ENCODE measurements around the gene COL12A1. TPM values are rescaled to one million over a fixed set of nuclear protein-coding genes. Genes with fewer than 3 reads are reported as not detected.

The COL12A1 gene
- total RNA-seq, 2 experiments from 2014 or later, result not detected

DNA sequence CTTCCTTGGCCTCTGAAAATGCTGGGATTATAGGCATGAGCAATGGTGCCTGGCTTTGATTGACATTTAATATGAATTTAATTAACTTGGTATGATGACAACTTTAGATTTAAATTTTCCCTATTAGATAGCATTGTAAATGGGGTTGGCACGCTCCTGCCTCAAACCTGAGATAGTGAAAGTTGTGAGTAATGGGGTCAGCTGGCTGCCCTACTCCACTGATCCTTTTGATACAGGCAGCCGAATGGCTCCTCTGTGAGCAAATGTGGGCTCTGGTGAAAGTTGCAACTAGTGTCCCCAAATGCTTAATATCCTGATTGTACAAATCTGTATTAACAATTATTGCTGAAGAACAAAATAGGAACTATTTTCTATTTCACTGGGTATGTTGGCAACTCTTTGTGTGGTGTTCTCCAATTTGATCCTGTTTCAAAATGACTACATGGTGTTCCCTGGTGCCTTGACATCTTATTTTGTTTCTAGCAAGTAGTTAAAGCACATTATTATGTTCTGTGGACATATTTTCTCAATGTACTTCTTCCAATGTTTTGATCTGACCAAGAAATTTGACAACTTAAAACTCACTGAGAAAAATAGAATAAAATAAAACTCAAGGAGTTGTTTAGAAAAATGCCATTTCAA is 97.4 kb downstream of the COL12A1 start:
- Histone ChIP-seq H3K27me3 (ENCODE audit: control insufficient read depth in 1 of 2, insufficient read depth in 2 of 2, low read length in 2 of 2) (no peaks in the 10 kb centered on the region), H3K36me3 (ENCODE audit: insufficient read depth, low read length) (no peaks in the 10 kb centered on the region), H3K4me1 (ENCODE audit: insufficient read depth, low read length) (no peaks in the 10 kb centered on the region), H3K4me3 (ENCODE audit: low read length) (no peak overlapping the region), H3K9me3 (ENCODE audit: control insufficient read depth in 1 of 2, insufficient read depth in 1 of 2, low read length in 2 of 2) (no peaks in the 10 kb centered on the region), H3K27ac (ENCODE audit: low read depth in 1 of 2, low read length in 2 of 2) (no peak overlapping the region)
- DNase-seq (no peak), ATAC-seq (ENCODE audit: poor library complexity) (no peak)
- Mint-ChIP-seq H3K36me3 (ENCODE audit: low read depth) (no peaks in the 10 kb centered on the region), H3K4me1 (ENCODE audit: low read depth) (no peaks in the 10 kb centered on the region), H3K4me3 (no peak overlapping the region), H3K27me3 (peaks cover 9% of the 10 kb centered on the region), H3K27ac (no peak overlapping the region), H3K9me3 (no peaks in the 10 kb centered on the region)
- intact Hi-C loops (cut with DNase I, micrococcal nuclease), result no loop called here
- TF ChIP-seq, protein P1, sequence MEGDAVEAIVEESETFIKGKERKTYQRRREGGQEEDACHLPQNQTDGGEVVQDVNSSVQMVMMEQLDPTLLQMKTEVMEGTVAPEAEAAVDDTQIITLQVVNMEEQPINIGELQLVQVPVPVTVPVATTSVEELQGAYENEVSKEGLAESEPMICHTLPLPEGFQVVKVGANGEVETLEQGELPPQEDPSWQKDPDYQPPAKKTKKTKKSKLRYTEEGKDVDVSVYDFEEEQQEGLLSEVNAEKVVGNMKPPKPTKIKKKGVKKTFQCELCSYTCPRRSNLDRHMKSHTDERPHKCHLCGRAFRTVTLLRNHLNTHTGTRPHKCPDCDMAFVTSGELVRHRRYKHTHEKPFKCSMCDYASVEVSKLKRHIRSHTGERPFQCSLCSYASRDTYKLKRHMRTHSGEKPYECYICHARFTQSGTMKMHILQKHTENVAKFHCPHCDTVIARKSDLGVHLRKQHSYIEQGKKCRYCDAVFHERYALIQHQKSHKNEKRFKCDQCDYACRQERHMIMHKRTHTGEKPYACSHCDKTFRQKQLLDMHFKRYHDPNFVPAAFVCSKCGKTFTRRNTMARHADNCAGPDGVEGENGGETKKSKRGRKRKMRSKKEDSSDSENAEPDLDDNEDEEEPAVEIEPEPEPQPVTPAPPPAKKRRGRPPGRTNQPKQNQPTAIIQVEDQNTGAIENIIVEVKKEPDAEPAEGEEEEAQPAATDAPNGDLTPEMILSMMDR (IDR thresholded peaks at IDR 0.05), result no peak
- ChIA-PET CTCF (no interaction called here), POLR2A (no interaction called here)

DNA sequence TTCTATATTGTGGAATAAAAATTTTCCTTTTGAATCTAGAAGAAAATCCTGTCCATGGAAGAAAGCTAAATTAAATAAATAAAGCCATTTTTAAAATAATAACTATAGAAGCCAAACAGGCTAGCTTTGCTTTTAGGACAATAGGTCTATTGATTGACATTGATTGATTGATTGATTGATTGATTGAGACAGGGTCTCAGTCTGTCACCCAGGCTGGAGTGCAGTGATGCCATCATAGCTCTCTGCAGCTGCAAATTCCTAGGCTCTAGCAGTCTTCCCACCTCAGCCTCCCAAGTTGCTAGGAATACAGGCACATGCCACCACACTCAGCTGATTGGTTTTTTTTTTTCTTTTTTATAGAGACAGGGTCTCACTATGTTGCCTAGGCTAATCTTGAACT is 97.9 kb downstream of the COL12A1 start:
- ATAC-seq (ENCODE audit: poor library complexity), result no peak
- H3K27me3 ChIP-seq (ENCODE audit: control insufficient read depth in 1 of 2, insufficient read depth in 2 of 2, low read length in 2 of 2), result no peaks in the 10 kb centered on the region
- H3K4me1 ChIP-seq (ENCODE audit: insufficient read depth, low read length), result no peaks in the 10 kb centered on the region
- POLR2A ChIA-PET, result no interaction called here
- intact Hi-C loops (cut with DNase I, micrococcal nuclease), result no loop called here
- H3K36me3 Mint-ChIP-seq (ENCODE audit: low read depth), result no peaks in the 10 kb centered on the region
- H3K4me1 Mint-ChIP-seq (ENCODE audit: low read depth), result no peaks in the 10 kb centered on the region
- DNase-seq, result no peak
- no peaks in the 10 kb centered on the region for H3K36me3 ChIP-seq (ENCODE audit: insufficient read depth, low read length)
- no peak overlapping the region for H3K4me3 ChIP-seq (ENCODE audit: low read length)
- H3K27me3 Mint-ChIP-seq, result peaks cover 9% of the 10 kb centered on the region
- H3K27ac ChIP-seq (ENCODE audit: low read depth in 1 of 2, low read length in 2 of 2), result no peak overlapping the region
- H3K4me3 Mint-ChIP-seq, result no peak overlapping the region
- H3K9me3 Mint-ChIP-seq, result no peaks in the 10 kb centered on the region
- no peaks in the 10 kb centered on the region for H3K9me3 ChIP-seq (ENCODE audit: control insufficient read depth in 1 of 2, insufficient read depth in 1 of 2, low read length in 2 of 2)
- CTCF ChIA-PET, result no interaction called here
- TF ChIP-seq, protein P1 (IDR thresholded peaks at IDR 0.05), result no peak
- H3K27ac Mint-ChIP-seq, result no peak overlapping the region

DNA sequence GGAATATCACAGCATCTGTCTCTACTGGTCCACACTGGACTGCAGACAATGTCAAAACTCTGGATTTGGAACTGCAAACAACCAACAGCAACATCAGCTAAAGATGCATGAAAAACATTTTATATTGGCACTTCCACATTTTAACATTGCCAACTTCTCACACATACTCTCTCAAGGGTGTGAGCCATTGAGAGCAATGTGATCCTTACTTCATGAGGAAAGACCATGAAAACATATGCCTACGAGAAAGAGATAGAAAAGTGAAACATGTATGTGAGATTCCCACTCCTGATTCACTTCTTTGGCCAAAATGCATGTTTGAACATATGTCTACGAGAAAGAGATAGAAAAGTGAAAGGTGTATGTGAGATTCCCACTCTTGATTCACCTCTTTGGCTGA is 99.4 kb downstream of the COL12A1 start:
- H3K36me3 ChIP-seq (ENCODE audit: insufficient read depth, low read length), result no peaks in the 10 kb centered on the region
- TF ChIP-seq, protein P1 (IDR thresholded peaks at IDR 0.05), result no peak
- intact Hi-C loops (cut with DNase I, micrococcal nuclease), result no loop called here
- no peak overlapping the region for H3K27ac ChIP-seq (ENCODE audit: low read depth in 1 of 2, low read length in 2 of 2)
- Mint-ChIP-seq H3K36me3 (ENCODE audit: low read depth) (no peaks in the 10 kb centered on the region), H3K4me1 (ENCODE audit: low read depth) (no peaks in the 10 kb centered on the region), H3K9me3 (no peaks in the 10 kb centered on the region), H3K27me3 (peaks cover 9% of the 10 kb centered on the region), H3K4me3 (no peak overlapping the region), H3K27ac (no peak overlapping the region)
- ATAC-seq (ENCODE audit: poor library complexity) (no peak), DNase-seq (no peak)
- no peak overlapping the region for H3K4me3 ChIP-seq (ENCODE audit: low read length)
- ChIA-PET POLR2A (no interaction called here), CTCF (interaction anchor here (0.7 kb wide), 2 partner anchors 44 to 55 kb away, joined by 3 read pairs; no protein-coding TSS in a partner anchor)
- H3K4me1 ChIP-seq (ENCODE audit: insufficient read depth, low read length), result no peaks in the 10 kb centered on the region
- H3K9me3 ChIP-seq (ENCODE audit: control insufficient read depth in 1 of 2, insufficient read depth in 1 of 2, low read length in 2 of 2), result no peaks in the 10 kb centered on the region
- no peaks in the 10 kb centered on the region for H3K27me3 ChIP-seq (ENCODE audit: control insufficient read depth in 1 of 2, insufficient read depth in 2 of 2, low read length in 2 of 2)
